ENCODE results near the gene SYT1.

SYT1 gene

DNA sequence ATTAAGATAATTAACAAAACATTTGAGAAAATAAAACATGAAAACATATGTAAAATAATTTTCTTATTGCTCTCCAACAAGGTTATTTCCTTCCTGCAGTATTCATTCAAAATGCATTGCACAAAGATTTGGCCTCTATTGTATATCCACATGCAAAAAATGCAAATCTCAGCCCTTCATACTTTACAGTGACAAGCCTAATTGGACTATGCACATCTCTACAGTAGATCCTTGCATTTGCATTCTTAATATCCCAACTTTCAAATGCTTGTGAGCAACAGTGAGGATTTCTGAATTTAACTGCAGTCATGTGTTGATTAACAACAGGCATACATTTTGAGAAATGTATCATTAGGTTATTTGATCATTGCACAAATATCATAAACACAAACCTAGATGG lies 492.5 kb downstream of the SYT1 start:
- DNase-seq (ENCODE audit: low spot score): no peak

DNA sequence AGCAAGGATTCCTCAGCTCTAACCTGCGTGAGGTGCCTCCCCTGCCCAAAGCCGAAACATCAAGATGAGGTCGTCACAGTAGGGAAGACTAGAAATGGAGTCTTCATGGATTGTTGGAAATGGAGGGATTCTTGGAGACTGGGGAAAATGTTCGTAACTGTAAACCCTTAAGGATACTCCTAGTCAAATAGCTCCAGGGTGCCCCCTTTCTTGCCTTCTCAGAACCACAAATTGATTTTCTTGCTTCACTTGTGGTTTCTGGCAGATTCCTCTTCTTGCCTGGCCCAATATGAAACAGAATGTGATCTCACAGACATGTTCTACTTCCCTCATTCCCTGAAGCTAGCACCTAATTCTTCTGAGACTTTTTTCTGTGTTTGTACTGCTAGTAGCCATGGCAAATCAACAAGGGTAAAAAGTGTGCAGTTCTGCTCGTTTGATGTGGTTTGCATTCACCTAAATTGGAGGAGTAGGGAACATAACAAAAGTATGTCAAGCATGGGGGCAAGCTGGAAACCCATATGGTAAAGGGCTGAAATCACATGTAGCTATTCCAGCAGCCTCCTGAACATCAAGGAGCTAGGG lies 494.2 kb downstream of the SYT1 start:
- DNase-seq (ENCODE audit: low spot score): no peak

DNA sequence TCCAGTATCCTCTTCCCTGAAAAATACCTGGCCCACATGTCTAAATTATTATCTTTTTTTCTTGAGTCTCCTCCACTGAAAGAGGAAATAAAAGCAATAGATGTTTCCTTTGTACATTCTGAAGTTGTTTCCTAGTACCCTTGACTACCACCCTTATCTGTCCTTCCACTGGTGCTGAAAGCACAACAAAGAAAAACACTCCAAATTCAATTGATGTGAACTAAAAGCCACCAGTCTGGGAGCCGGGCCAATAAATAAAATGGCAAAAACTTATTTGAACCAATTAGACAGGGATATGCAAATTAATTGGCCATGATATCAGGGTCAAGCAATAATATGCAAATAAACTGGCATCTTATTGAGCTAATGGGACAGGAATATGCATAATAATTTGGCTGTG lies 495.7 kb downstream of the SYT1 start:
- DNase-seq (ENCODE audit: low spot score): no peak

DNA sequence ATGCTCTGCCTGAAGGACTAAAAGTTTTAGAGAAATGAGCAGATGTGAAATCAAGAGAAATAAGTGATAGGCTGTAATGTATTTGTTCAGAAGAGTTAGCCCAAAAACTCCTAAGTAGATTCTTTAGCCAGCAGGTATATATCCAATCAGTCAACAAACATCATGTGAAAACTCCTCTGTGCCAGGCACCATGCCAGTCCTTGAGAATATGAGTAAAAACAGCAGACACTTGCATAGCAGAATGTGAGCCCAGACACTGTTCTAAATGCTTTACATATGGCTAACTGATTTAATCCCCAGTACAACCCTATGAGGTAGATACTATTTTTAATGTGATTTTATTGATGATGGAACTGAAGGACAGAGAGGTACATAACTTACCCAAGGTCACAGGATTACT lies 496.4 kb downstream of the SYT1 start:
- no peak for DNase-seq (ENCODE audit: low spot score)

DNA sequence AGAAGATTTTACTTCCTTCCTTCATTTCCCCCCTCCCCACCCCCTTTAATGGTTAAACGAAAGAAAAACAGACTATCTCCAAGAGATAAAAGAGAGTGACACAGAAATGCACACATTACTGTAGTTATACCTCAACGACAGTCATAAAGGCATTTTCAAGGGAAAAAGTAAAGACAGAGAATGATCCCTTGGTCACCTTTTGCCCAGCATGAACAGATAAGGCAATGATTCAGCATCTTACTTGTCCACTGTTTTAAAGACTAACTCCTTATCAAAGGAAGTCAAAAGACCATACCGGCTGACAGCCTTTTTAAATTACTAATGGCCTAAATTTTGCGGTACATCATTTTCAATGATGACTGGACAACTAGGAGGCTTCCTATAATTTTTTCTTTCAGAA lies 499.6 kb downstream of the SYT1 start:
- DNase-seq (ENCODE audit: low spot score): no peak

DNA sequence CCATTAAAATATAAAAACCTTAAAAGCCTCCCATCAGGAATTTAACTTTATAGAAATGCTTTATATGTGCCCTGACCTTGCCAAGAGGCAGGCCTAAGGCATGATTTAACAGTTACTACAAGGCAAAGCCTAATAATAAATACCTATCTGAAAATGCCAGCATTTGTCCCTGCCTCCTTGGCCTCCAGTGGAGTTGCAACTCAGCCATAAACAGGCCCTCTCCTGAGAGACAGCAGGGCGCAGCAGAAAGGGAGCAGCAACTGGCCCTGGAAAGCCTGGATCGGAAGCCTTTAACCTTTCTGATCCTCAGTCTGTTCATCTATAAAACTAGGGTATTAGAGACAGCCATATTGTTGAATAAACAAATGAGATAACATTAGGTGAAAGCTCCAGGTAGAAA lies 501.8 kb downstream of the SYT1 start:
- DNase-seq (ENCODE audit: low spot score): no peak

DNA sequence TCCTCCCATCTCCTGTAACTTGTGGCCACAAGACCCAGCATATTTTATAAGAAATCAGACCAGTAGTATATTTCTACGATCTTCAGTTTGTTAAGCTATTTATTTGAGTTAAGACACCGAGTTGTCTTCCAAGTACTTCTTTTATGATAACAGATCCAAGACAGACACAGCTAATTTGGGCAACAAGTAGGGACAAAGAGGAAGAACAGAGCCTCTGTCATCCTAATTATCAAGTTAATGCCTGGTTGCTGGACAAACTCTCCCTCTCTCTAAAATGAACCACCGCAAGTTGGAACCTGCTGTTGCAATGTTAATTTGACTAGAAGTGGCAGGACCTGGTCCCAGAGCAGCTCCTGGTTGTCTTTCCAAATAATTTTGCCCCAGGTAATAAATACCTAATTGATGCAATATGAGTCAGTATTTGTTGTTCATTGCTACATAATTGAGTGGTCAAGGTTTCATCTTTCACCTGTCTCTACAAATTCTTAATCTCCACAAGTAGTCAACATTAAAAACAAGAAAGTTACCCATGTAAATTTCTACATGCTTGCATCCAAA lies 502.5 kb downstream of the SYT1 start:
- DNase-seq (ENCODE audit: low spot score): no peak

DNA sequence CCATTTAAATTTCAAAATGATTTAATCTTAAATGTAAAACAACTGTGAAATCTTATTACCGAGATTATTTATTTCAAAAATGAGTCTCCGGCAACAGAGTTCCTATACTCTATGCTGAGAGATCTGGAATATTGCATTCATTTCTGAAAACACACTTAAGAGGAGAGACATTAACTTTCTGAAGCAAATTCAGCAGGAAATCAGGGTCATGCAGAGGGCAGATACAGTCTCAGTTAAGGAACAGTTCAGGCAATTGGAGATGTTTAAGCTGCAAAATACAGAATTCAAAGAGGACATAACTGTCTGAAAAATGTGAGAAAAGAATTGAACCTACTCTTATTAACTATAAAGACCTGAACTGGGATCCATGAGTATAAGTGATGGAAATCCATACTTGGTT lies 505.4 kb downstream of the SYT1 start:
- DNase-seq (ENCODE audit: low spot score): no peak

DNA sequence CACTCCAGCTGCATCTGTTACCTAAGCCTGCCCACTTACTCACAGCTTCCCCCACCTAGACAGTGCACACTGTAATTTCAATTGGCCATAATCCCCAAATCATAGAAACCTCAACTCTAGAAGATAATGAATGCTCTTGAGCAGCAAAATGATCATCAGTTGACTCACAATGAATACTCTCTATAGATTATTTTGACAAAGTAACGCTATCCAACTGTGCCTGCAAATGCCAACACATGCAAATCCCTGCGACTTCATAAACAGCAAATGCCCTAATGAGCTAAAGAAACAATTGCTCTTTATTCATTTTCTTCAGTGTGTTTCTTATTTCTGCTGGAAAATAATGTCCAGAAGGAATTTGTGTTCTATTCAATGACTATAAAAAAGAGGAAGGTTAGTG lies 506.7 kb downstream of the SYT1 start:
- no peak for DNase-seq (ENCODE audit: low spot score)

DNA sequence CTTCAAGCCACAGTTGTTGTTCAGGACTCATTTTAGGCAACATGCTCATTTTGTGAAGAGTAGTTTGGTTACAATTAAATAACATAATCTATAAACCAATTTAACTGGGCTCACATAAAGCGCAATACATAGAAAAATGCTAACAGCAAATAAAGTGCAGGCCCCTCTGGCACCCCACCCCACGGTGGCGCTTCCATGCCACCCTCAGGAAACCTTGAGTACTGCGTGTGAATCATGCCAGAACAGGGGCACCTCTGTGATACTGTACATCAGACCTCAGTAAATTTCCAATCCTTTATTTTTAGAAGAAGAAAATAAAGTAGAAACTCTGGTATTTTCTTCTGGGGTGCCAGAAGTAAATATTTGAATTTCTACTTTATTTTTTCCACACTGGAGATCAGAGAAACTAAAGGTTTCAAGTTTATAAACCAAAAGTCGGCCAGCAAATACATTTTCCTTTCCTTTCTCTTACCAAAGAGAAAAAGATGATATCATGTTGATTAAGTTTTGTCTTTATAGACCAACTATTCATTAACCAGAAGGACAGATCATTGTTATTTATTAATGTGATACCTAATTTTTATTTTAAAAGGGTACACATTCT lies 509.4 kb downstream of the SYT1 start:
- DNase-seq (ENCODE audit: low spot score): no peak

DNA sequence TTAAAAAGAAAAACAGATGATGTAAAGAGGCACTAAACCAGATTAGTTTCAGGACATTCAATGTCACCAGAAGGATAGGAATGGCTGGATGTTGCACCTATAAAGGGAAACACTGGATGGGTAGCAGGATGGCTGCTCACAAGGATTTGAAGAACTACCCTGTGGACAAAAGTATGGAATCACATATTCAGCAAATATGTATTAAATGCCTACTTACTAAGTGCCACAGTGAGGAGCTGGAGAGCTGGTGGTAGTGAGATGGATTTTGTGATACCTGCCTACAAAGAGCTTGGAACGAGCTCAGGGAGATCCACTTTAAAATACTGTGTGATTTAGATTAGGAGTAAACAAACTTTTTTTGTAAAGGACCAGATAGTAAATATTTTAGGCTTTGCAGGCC lies 510.0 kb downstream of the SYT1 start:
- DNase-seq (ENCODE audit: low spot score): no peak

DNA sequence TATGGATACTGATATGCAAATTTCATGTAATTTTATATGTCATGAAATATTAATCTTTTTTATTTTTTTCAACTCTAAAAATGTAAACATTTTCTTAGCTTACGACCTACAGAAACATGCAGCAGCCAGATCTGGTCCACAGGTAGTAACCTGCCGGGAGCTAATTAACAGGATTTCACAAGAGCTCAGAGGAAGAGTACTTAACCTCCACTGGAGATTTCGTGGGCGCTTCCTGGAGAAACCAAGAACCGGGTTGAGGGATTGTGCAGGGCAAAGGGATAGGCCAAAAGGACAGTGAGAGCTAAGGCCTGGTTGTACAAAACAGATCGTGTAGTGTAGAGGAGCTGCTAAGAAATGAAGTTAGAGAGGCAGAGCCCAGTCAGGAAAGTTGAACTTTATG lies 510.5 kb downstream of the SYT1 start:
- DNase-seq (ENCODE audit: low spot score): no peak

DNA sequence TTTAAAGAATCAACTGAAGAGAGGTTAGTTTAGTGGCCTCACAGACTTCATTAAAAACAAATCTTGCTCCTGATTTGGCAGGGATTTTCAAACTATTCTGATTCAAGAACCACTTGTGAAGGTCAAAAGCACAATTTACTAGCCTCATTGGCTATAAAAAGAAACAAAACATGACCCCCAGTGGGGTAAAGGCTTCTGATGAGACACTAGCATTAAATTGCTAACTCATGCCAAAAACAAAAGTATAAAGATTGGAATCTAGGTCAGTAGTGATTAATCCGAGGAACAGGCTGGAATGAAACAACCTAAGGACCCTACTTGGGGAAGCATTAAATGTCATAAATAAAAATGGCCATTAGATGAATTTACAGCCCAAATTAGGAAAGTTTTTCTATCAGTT lies 513.9 kb downstream of the SYT1 start:
- DNase-seq (ENCODE audit: low spot score): no peak

DNA sequence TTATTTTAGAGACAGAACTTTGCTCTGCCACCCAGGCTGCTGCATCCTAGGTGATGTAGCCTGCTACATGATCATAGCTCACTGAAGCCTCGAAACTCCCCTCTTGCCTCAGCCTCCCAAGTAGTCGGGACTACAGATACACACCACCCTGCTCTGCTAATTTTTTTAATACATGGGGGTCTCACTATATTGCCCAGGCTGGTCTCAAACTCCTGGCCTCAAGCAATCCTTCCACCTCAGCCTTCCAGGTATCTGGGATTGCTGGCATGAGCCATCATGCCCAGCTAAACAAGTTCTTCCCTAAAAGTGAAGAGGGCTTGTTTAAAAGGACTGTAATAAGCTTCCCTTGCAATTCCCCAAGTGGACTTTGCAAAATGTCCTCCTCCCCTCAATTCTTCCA lies 515.8 kb downstream of the SYT1 start:
- DNase-seq (ENCODE audit: low spot score): no peak

DNA sequence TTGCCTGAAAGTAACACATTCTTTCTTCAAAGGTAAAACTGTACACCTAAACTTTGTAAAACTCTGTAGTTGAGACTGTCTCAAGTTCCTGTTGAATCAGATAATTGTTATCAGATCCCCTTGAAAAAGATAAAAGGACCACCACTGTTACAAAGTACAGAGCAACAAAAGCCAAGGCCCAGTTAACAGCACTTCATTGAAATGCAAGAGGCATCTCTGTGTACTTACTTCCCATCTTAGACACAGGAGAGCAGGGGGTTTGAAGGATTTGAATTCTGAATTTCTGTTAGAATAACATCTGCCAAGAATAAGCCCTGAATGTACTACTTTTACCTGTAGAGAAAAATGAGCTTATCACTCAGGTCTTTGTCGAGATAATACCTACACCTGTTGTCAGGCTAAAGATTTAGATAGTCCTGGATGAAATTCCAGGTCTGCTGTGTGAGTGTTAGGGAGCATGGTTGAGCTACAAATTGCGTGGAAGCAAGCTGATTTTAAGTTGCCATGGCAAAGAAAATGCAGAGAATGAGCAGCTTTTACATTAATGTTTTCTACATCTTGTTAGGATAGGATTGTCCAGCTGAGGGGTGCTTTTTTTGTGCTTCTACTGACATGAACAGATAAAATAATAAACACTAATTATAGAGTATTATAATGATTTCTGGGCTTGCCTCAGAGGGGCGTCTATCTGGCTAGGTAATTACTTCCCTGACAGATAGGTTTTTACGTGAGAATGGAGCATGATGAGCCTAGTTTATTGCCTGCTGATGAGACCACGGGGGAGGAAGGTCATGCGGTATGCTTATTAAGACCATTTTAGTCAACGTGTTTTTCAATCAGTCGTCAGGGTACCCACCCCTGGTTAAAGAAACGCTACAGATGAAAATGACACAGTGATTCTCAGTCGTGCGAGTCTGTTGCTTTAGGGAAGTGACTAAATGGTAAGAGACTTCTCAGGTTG lies 517.0 kb downstream of the SYT1 start:
- no peak for DNase-seq (ENCODE audit: low spot score)

DNA sequence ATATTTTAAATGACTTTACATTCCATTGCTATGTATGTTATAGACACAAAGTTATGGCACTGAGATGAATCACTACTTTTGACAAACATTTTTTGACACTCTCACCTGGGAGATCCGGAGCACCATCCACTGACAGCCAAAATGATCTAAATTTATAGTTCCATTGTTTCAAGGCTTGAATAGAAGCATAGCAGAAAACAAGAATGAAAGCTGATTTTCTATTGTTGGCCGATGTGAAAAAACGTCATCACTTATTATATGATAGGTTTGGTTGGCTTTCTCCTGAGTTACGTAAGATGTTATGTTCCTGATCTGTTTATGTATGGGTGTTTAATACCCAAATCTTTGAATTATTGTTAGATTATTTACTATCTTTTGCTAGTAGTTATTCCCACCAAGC lies 520.0 kb downstream of the SYT1 start:
- no peak for DNase-seq (ENCODE audit: low spot score)

DNA sequence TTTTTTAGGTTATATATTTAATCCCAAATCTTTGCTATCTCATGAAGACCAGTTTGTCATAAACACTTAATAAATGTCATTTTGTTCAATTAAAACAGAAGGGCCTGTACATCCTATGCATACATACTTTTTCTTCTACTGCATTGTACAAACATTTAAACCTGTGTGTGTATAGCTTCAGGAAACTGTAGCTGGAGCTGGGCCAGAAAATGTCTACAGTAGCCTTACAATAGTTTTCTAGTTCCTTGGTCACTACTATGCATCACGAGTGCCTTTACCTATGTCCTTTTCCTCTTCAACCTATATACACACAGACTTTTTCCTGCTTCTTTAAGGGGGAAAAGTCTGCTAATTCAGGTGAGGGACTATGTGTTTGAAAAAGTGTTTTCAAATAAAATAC lies 523.4 kb downstream of the SYT1 start:
- DNase-seq (ENCODE audit: low spot score): no peak

DNA sequence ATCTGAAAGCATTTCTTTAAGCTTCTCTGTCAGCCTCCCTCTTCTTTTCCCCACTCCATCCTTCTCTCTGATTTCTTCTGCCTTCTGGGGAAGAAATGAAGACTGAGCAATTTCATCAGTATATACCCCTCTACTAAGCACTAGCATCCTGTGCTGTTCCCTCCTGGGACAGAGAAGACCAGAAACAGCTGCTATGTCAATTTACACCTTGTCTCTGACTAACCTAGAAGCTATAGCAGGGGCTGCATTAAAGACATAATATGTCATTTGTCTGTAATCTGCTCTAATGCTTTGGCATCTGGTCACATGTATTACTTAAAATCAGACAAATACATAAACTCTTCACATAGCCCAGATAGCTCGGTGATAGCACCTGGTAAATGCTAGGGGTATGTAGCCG lies 529.3 kb downstream of the SYT1 start:
- DNase-seq (ENCODE audit: low spot score): no peak

DNA sequence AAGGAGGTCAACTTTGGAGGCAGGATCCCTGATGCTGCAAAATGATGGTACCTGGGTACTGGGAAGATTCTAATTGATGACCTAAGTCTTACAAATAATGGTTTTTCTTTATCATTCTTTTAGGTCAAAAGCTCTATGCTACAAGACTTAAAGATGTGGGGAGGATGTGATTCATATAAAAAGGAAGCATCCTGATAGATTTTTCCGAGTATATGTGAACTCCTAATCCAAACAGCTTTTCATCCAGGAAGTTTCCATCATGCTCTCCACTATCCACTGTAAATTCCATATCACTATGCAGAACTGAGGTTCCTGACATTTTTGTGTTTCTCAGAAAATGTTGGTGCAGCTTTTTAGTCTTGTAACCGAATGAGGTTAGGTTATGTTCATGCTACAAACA lies 533.0 kb downstream of the SYT1 start:
- no peak for DNase-seq (ENCODE audit: low spot score)

DNA sequence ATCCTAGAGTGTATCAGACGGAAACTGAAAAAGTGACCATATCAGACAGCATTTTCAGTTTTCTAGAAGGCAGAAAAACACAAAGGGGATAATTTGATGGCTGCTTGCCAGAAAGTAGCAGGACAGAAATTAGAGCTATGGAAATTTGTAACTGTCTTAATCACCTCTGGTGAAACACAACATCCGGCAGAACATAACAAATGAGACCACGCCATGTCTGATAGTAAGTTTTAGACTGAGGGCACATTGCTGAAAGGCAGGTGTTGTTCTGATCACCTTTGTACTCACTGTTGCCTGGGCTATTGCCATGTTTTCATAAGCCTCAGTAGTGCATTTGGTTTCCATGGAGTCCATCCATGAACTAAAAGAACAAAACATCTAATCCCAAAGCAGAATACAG lies 535.9 kb downstream of the SYT1 start:
- no peak for DNase-seq (ENCODE audit: low spot score)

DNA sequence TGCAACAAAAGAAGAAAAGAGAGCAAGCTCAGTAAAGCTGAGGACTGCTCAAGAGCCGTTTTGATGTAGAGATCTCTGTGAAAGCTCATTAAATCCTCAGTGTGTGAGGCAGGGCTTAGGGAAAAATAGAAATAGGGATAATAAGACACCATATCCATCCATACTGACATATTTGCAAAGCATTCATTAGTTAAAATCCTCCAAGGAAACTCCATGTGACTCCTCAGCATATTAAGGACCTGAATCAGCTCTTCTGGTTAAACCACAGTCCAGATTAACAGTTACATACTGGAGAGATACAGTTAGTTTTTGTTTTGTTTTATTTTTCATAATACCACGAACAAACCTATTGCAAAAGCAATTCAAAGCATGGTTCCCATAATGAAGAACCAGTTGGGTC lies 538.0 kb downstream of the SYT1 start:
- no peak for DNase-seq (ENCODE audit: low spot score)

DNA sequence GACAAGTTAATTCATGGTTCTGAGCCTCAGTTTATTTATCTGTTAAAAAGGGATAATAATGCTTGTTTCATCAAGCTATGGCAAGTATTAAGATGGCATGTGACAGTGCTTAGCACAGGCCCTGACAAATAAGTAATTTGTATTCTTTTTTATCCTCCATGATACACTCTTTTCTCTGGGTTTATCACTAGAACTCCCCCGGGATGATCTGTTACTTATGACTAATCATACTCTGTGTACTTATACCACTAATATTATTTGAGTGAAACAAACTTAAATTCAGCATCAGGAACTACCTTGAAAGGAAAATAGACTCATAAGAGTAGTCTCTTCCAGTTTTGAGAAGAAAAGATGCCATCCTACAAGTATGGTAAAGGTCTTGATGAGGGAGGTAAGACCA lies 542.4 kb downstream of the SYT1 start:
- DNase-seq (ENCODE audit: low spot score): no peak
